ENCODE results near the gene BTG4. TPM values are rescaled to one million over a fixed set of nuclear protein-coding genes. Genes with fewer than 3 reads are reported as not detected.

Gene BTG4
- total and polyA plus RNA-seq, 2 experiments from 2014 or later, result 0.21 to 0.31 TPM

DNA sequence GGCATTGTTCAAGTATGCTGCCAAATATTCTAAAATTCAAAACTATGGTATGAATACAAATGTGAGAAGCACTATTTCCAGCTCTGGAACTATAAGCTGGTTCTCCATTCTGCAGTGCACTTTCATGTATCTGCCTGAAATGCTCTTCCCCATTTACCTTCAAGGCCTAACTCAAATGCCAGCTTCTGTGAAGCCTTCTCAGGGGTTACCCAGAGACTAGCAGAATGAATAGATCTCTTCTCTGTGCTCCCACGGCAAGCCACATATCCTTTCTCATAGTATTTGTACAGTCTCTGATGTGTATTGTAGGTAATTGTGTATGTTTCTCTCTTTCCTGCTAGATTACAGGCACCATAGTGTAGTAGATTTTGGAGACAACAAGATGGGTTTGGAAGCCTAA lies 6.5 kb upstream of the BTG4 start:
- no peak overlapping the region for H3K27ac Mint-ChIP-seq
- H3K4me1 Mint-ChIP-seq, result peaks cover 7% of the 10 kb centered on the region; the same call in 2 of the 3 replicates
- H3K9me3 Mint-ChIP-seq, result no peaks in the 10 kb centered on the region
- H3K27me3 ChIP-seq (ENCODE audit: insufficient read depth), result peaks cover 22% of the 10 kb centered on the region
- H3K4me2 ChIP-seq, result no peak overlapping the region
- no peaks in the 10 kb centered on the region for H4K20me1 ChIP-seq (replicated peaks; ENCODE audit: insufficient read depth)
- no peaks in the 10 kb centered on the region for H3K36me3 Mint-ChIP-seq (ENCODE audit: low read depth)
- TF ChIP-seq NANOG (IDR thresholded peaks at IDR 0.05; ENCODE audit: borderline replicate concordance) (no peak), POLR2AphosphoS5 (IDR thresholded peaks at IDR 0.05; ENCODE audit: low read depth) (no peak), CREB1 (CRISPR knock-in tag; IDR thresholded peaks at IDR 0.05; ENCODE audit: low read depth) (no peak), EZH2phosphoT487 (IDR thresholded peaks at IDR 0.05; ENCODE audit: unreplicated experiment) (no peak), ZNF114 (CRISPR knock-in tag; IDR thresholded peaks at IDR 0.05) (no peak), JUNB (IDR thresholded peaks at IDR 0.05; ENCODE audit: unreplicated experiment) (no peak), EZH2 (IDR thresholded peaks at IDR 0.05; ENCODE audit: low read depth, unreplicated experiment) (no peak), REST (IDR thresholded peaks at IDR 0.05; ENCODE audit: unreplicated experiment) (no peak), CTCF (conservative IDR thresholded peaks at IDR 0.05; ENCODE audit: low read depth in 2 of 2) (no peak), STAT1 (IDR thresholded peaks at IDR 0.05; ENCODE audit: unreplicated experiment) (no peak), ZNF331 (CRISPR knock-in tag; IDR thresholded peaks at IDR 0.05; ENCODE audit: low read depth) (no peak)
- TF ChIP-seq, protein P1, sequence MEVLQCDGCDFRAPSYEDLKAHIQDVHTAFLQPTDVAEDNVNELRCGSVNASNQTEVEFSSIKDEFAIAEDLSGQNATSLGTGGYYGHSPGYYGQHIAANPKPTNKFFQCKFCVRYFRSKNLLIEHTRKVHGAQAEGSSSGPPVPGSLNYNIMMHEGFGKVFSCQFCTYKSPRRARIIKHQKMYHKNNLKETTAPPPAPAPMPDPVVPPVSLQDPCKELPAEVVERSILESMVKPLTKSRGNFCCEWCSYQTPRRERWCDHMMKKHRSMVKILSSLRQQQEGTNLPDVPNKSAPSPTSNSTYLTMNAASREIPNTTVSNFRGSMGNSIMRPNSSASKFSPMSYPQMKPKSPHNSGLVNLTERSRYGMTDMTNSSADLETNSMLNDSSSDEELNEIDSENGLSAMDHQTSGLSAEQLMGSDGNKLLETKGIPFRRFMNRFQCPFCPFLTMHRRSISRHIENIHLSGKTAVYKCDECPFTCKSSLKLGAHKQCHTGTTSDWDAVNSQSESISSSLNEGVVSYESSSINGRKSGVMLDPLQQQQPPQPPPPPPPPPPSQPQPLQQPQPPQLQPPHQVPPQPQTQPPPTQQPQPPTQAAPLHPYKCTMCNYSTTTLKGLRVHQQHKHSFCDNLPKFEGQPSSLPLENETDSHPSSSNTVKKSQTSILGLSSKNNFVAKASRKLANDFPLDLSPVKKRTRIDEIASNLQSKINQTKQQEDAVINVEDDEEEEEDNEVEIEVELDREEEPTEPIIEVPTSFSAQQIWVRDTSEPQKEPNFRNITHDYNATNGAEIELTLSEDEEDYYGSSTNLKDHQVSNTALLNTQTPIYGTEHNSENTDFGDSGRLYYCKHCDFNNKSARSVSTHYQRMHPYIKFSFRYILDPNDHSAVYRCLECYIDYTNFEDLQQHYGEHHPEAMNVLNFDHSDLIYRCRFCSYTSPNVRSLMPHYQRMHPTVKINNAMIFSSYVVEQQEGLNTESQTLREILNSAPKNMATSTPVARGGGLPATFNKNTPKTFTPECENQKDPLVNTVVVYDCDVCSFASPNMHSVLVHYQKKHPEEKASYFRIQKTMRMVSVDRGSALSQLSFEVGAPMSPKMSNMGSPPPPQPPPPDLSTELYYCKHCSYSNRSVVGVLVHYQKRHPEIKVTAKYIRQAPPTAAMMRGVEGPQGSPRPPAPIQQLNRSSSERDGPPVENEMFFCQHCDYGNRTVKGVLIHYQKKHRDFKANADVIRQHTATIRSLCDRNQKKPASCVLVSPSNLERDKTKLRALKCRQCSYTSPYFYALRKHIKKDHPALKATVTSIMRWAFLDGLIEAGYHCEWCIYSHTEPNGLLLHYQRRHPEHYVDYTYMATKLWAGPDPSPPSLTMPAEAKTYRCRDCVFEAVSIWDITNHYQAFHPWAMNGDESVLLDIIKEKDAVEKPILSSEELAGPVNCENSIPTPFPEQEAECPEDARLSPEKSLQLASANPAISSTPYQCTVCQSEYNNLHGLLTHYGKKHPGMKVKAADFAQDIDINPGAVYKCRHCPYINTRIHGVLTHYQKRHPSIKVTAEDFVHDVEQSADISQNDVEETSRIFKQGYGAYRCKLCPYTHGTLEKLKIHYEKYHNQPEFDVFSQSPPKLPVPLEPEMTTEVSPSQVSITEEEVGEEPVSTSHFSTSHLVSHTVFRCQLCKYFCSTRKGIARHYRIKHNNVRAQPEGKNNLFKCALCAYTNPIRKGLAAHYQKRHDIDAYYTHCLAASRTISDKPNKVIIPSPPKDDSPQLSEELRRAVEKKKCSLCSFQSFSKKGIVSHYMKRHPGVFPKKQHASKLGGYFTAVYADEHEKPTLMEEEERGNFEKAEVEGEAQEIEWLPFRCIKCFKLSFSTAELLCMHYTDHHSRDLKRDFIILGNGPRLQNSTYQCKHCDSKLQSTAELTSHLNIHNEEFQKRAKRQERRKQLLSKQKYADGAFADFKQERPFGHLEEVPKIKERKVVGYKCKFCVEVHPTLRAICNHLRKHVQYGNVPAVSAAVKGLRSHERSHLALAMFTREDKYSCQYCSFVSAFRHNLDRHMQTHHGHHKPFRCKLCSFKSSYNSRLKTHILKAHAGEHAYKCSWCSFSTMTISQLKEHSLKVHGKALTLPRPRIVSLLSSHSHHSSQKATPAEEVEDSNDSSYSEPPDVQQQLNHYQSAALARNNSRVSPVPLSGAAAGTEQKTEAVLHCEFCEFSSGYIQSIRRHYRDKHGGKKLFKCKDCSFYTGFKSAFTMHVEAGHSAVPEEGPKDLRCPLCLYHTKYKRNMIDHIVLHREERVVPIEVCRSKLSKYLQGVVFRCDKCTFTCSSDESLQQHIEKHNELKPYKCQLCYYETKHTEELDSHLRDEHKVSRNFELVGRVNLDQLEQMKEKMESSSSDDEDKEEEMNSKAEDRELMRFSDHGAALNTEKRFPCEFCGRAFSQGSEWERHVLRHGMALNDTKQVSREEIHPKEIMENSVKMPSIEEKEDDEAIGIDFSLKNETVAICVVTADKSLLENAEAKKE (CRISPR knock-in tag; IDR thresholded peaks at IDR 0.05), result no peak
- TF ChIP-seq, protein P2, sequence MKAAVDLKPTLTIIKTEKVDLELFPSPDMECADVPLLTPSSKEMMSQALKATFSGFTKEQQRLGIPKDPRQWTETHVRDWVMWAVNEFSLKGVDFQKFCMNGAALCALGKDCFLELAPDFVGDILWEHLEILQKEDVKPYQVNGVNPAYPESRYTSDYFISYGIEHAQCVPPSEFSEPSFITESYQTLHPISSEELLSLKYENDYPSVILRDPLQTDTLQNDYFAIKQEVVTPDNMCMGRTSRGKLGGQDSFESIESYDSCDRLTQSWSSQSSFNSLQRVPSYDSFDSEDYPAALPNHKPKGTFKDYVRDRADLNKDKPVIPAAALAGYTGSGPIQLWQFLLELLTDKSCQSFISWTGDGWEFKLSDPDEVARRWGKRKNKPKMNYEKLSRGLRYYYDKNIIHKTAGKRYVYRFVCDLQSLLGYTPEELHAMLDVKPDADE (IDR thresholded peaks at IDR 0.05), result no peak
- H3K4me3 ChIP-seq, result no peak overlapping the region
- DNase-seq (ENCODE audit: low spot score), result no peak
- ATAC-seq, result no peak
- H3K79me2 ChIP-seq (replicated peaks; ENCODE audit: insufficient read depth), result no peaks in the 10 kb centered on the region
- H3K4me1 ChIP-seq (ENCODE audit: insufficient read depth), result peaks cover 13% of the 10 kb centered on the region
- no peaks in the 10 kb centered on the region for H3K36me3 ChIP-seq (ENCODE audit: insufficient read depth)
- peaks cover 12% of the 10 kb centered on the region for H3K27me3 Mint-ChIP-seq (ENCODE audit: insufficient read depth, low read depth, poor library complexity)
- no peak overlapping the region for H3K27ac ChIP-seq (ENCODE audit: low read depth)
- no peaks in the 10 kb centered on the region for H3K9me2 ChIP-seq (ENCODE audit: insufficient read depth)
- H3F3A ChIP-seq (replicated peaks; ENCODE audit: low read depth), result no peaks in the 10 kb centered on the region
- 0 out of 2 replicates have a peak overlapping the region, but pooled peaks have one; percentile 14 for H2AFZ ChIP-seq
- no peak overlapping the region for H3K4me3 Mint-ChIP-seq

Measured in GM23338 (cell line).